ENCODE data around the gene DPAGT1.
A peak's percentile ranks its signal among the peaks of the same experiment; 100 is the strongest.
"Not testable (repeated sequence)": the region's sequence is repeated elsewhere in the genome, so short reads cannot be mapped to it uniquely, and the experiment has no call there.

The DPAGT1 gene

DNA sequence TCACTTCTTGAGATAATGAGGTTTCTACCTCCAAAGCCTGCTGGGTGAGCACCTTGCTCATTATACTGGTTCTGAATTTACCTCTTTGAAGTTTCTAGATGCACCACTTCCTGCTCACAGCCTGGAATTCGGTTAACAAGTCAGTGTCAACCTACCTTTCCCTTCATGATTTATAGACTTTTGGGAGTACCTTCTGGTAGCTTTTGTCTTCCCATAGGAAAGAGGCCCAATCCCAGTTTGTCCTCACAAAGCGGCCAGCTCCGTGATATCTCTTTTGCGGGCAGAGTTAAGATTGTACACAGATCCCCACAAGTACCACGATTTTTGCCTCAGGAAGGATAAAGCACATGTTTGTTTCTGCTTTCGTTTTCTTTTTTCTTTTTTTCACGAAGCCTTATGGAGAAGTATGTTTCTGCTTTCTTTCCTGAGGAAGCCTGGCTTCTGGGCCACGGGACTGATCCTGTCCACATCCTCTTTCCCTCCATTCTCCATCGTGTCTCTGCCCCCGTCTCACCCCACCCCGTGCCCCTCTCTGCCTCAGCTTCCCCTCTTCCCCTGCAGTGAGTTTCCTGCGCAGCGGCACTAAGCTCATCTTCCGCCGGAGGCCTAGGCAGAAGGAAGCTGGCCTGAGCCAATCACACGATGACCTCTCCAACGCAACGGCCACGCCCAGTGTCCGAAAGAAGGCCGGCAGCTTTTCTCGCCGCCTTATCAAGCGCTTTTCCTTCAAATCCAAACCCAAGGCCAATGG, 14.0 kb upstream of the DPAGT1 start:
- no peak for DNase-seq (ENCODE audit: low read depth in 2 of 2)

DNA sequence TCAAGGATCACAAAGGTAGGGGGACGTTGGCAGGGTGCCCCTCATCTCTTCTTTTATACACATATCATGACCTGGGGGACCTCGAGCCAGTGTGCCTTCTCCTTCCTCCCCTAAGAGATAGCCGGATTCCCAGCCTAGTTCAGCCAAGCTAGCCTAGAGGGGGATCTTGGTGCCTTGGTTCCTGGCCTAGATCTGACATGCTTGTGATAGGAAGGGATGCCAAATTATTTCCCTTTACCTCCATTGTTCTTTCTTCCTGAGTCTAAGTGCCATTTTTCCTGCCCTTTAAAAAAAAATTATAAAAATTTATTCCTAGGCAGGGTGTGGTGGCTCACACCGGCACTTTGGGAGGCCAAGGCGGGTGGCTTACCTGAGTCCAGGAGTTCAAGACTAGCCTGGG, 12.7 kb upstream of the DPAGT1 start:
- DNase-seq (ENCODE audit: low read depth in 2 of 2), result no peak

GRCh38 chr11:119113716-119114115, 12.1 kb upstream of the DPAGT1 start:
- DNase-seq (ENCODE audit: low read depth in 2 of 2), result no peak

DNA sequence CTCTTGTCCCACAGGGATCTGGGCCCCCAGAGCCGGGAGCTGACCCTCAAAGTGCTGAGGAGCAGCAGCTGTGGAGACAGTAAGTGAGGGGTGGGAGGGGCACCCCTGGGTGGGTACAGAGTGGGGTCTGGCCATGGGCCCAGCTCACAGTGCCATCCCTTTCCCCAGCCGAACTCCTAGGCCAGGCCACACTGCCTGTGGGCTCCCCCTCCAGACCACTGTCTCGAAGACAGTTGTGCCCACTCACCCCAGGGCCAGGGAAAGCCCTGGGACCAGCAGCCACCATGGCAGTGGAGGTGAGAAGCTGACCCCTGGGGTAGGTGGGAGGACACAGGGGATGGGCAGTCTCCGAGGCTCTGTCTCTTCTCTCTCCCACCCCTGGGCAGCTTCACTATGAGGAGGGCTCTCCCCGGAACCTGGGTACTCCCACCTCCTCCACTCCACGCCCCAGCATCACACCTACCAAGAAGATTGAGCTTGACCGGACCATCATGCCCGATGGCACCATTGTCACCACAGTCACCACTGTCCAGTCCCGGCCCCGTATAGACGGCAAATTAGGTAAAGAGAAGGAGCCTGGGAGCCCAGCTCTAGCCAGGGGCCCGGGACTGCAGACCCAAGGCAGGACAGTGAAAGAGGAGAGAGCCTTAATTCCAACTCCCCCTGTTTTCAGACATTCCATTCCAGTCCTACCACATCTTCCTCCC, 10.8 kb upstream of the DPAGT1 start:
- no peak for DNase-seq (ENCODE audit: low read depth in 2 of 2)

DNA sequence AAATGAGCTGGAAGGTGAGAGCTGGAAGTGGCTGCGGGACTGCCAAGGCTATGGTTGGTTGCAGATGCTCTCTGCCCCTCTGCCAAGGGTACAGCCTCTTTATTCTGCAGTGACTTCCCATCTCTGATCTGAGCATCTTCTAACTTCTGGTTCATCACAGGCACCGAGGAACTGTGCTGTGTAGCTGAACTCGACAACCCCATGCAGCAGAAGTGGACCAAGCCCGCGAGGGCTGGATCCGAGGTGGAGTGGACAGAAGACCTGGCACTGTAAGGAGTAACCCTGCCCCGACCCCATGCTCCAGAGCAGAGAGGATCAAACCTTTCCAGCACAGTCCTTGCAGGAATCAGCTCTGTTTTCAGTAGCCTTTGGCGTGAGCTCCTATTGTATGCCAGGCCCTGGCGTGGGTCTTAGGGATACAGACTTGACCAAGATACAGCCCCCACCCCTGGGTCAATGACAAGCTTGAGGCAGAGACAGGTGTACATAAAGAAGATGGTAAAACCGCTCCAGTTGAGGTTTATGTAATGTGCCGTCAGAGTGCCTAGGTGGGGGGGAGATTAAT, 9.8 kb upstream of the DPAGT1 start:
- DNase-seq (ENCODE audit: low read depth in 2 of 2), result no peak

DNA sequence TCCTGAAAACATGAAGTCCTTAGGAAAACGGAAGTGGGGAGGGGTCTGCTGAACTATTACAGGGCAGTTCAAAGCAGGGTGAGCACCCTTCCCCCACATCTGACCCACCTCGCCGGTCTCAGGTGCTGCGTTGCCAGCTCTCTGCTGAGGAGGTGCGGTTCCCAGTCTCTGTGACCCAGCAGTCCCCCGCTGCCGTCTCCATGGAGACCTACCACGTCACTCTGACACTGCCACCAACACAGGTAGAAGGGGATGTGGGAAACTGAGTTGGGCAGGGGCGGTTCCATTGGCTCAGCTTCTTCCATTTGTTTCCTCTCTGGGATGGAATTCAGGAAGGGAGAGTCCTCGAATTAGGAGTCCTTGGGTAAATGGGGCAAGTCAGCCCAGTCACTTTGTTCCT, 8.8 kb upstream of the DPAGT1 start:
- no peak for DNase-seq (ENCODE audit: low read depth in 2 of 2)

DNA sequence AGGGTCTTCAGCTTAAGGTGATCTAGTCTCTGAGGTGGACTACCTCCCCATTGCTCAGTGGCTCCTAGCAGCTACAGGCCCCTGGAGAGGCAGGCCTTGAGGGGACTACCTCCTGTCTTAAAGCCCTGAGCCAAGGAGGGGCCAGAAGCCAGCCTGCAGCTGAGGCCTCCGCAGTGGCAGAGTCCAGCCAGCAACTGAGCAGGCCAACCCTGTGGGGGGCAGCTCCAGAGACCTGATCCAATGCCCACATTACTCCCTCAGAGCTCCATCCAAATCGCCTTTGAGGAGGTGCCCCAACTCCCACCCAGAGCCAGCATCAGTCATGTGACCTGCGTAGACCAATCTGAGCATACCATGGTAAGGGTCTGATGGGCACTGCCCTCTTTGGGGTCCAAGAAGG, 8.2 kb upstream of the DPAGT1 start:
- no peak for DNase-seq (ENCODE audit: low read depth in 2 of 2)

DNA sequence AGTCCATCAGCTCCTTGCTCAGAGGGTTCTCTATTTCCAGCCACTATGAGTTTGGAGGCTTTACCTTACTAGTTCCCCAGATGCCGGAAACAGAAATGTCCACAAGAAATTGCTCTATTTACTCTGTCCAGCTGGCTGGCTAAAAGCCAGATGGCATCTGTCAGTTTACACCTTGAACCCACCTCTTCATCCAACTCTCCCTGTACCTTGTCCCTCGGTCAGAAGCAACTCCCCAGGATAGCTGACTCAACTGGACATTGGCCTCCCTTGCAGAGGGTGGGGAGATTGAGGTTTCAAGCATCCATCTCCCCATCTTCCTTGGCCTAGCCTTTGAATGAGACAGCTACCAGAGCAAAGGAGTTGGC, 7.2 kb upstream of the DPAGT1 start:
- no peak for DNase-seq (ENCODE audit: low read depth in 2 of 2)

DNA sequence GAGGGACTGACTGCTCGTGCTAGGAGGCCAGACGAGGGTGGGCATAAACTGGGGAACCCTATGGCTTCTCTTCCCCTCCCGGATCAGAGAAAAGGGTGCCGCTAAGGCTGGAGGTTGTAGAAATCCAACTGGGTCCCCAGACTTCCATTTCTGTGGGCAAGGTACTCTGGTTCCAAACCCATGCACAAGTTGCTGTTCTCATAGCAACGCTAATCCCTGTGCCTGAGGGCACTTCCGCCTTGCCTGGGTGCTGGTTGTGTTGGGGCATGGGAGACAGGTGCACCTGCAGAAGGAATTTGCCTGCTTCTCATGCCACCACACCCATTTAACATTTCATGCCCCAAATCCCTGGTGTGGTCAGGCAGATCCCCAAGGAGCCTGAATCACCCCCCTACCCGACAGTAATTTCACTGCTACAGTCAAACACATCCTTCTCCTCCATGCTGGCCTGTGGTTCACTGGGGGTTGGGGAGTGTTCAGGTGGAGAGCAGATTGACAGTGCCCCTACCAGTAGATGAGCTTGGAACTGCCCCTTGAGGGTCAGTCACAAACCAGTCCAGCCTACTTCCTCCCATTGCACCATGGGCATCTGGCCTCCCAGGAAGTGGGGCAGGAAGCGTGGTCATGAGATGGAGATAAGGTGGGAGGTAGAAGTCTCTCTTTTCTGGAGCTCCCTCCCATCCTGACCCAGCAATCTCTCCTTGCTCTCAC, 6.6 kb upstream of the DPAGT1 start:
- DNase-seq (ENCODE audit: low read depth in 2 of 2), result no peak

DNA sequence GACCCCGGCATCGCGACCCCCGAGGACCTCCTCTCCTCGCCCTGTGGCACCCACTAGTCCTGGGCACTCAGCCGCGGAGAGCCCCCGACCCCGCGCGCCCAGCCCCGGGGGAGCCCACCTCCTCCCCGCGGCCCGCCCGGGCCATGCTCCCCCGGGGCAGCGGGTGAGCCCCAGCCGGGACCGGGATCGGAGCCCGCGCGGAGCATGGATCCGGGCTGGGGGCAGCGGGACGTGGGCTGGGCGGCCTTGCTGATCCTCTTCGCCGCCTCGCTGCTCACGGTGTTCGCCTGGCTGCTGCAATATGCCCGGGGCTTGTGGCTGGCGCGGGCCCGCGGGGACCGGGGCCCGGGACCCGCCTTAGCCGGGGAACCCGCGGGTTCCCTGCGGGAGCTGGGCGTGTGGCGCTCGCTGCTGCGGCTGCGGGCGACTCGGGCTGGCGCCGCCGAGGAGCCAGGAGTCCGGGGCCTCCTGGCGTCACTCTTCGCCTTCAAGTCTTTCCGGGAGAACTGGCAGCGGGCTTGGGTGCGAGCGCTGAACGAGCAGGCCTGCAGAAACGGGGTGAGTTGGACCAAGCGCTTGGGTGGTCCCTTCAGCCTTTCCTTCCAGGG, 6.0 kb upstream of the DPAGT1 start:
- no peak for DNase-seq (ENCODE audit: low read depth in 2 of 2)

GRCh38 chr11:119106564-119107537, 5.2 kb upstream of the DPAGT1 start, which contains the start of gene C2CD2L:
TSS of gene C2CD2L (plus strand) at chr11:119107344. CDS start at chr11:119107742, 398 bp downstream.
- peak; percentile 91 to 93 for DNase-seq (ENCODE audit: low read depth in 2 of 2)

- no peak for DNase-seq (ENCODE audit: low read depth in 2 of 2)
Observed at GRCh38 chr11:119103793-119104192, 2.1 kb upstream of the DPAGT1 start.

DNA sequence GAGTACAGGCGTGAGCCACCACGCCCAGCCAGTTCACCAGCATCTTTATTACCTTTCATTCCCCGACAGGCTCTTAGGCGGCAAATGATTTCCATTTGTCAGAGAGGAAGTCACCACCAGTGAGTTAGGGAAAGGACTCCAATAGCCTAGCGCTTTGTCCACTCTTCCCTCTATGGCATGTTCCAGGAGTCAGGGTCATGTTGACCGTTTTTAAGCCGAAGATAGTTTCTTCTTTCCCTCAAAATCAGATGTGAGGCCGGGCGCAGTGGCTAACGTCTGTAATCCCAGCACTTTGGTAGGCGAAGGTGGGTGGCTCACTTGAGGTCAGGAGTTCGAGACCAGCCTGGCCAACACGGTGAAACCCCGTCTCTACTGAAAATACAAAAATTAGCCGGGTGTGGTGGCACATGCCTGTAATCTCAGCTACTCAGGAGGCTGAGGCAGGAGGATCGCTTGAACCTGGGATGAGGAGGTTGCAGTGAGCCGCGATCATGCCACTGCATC, 1.6 kb upstream of the DPAGT1 start:
- DNase-seq (ENCODE audit: low read depth in 2 of 2), result not testable (repeated sequence)

GRCh38 chr11:119100994-119101758, 477 bp downstream of the DPAGT1 start:
- DNase-seq (ENCODE audit: low read depth in 2 of 2), result no peak

GRCh38 chr11:119100246-119100970, 1.2 kb downstream of the DPAGT1 start:
- DNase-seq (ENCODE audit: low read depth in 2 of 2), result no peak

- no peak for DNase-seq (ENCODE audit: low read depth in 2 of 2)
Observed at GRCh38 chr11:119099711-119100110, 1.9 kb downstream of the DPAGT1 start.

DNA sequence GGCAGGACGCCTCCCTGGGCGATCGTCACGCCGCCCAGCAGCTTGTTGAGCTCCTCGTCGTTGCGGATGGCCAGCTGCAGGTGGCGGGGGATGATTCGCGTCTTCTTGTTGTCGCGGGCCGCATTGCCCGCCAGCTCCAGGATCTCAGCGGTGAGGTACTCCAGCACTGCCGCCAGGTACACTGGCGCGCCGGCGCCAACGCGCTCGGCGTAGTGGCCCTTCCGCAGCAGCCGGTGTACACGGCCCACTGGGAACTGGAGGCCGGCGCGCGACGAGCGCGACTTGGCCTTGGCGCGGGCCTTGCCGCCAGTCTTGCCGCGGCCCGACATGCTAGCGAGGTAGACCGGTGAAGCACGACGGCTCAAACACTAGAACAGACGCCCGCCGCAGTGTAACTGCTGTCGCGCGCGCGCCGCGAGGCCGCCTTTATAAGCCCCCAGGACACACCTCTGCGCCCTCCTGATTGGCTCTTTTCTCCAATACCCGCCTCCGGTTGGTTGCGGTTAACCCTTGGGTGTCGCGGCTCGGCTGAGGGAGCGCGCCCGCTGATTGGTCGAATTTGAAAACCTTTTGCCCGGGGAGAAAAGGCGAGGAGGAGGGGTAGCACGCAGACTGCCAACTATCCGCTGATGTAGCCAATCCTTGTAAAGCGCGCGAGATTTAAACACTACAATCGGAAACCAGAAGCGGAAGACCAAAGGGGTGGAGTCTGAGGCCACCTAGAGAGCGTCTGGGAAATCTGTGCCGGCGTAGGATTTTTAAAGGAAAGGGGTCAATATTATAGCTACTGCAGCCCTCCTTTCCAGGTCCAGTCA, 6.4 kb downstream of the DPAGT1 start:
- DNase-seq (ENCODE audit: low read depth in 2 of 2), result peak; percentile 99

DNA sequence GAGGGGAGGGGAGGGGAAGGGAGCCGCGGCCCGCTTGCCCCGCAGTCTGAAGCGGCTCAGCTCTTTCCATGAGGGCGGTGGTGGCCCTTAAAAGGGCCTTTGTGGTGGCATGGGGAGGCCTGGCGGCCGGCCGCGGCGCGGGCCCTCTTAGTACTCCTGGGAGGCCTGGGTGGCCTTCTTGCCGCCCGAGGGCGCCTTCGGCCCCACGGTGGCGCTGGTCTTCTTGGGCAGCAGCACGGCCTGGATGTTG, 6.9 kb downstream of the DPAGT1 start:
- DNase-seq (ENCODE audit: low read depth in 2 of 2), result no peak

Data from stimulated activated CD8-positive, alpha-beta memory T cell treated with anti-CD3 and anti-CD28 coated beads, Interleukin-15, amount 100 ng/mL, for 48 hours (primary cell).